ENCODE results near the gene NOTCH1.

GRCh38 chr9:136586391-136586953 lies 40.6 kb upstream of the NOTCH1 start:
- TF ChIP-seq CTCF (IDR thresholded peaks at IDR 0.05), result no peak
- no peak for TF ChIP-seq POLR2AphosphoS5 (IDR thresholded peaks at IDR 0.05)
- no peak for TF ChIP-seq POLR2A (IDR thresholded peaks at IDR 0.05)
